OCI-LY3 (cell line): ENCODE measurements around the gene ODF2L.

ENCODE experiments used
- EZH2phosphoT487 ChIP-seq: fragments of 200-600 bp; shearing (Covaris generic); IDR thresholded peaks from 2 replicates; pipeline ENCODE4 v1.6.1; 2018; ENCODE audit warnings: antibody characterized with exemption, mixed run types, low read depth
- TF ChIP-seq, protein P1 (sequence below): fragments of 200-600, 300-600 bp; sonication (generic); IDR thresholded peaks from 2 replicates; pipeline ENCODE4 v1.5.1; 2014; ENCODE audit warnings: antibody characterized with exemption, low read length, low read depth

DNA sequence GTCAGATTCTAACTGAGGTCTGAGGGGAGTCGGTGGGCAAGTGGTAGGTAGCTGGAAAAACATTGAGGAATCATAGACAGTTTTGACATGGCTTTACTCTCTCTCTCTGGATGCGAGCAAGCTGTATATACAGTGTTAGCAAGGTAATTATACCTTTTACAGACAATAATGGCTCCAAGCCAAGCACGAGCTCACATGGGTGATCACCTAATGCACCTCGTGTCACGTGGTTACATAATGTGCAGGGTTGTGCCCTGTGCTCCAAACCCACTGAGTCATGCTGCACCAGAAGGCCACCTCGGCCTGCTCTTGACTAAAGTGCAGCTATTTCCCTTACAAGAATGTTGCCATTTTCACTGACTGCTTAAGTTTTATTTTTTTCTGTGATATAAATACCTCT lies 20.2 kb upstream of the ODF2L start:
- TF ChIP-seq, protein P1, sequence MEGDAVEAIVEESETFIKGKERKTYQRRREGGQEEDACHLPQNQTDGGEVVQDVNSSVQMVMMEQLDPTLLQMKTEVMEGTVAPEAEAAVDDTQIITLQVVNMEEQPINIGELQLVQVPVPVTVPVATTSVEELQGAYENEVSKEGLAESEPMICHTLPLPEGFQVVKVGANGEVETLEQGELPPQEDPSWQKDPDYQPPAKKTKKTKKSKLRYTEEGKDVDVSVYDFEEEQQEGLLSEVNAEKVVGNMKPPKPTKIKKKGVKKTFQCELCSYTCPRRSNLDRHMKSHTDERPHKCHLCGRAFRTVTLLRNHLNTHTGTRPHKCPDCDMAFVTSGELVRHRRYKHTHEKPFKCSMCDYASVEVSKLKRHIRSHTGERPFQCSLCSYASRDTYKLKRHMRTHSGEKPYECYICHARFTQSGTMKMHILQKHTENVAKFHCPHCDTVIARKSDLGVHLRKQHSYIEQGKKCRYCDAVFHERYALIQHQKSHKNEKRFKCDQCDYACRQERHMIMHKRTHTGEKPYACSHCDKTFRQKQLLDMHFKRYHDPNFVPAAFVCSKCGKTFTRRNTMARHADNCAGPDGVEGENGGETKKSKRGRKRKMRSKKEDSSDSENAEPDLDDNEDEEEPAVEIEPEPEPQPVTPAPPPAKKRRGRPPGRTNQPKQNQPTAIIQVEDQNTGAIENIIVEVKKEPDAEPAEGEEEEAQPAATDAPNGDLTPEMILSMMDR: no peak
- TF ChIP-seq EZH2phosphoT487: no peak
